ENCODE data around the gene AIFM3.

Gene AIFM3

DNA sequence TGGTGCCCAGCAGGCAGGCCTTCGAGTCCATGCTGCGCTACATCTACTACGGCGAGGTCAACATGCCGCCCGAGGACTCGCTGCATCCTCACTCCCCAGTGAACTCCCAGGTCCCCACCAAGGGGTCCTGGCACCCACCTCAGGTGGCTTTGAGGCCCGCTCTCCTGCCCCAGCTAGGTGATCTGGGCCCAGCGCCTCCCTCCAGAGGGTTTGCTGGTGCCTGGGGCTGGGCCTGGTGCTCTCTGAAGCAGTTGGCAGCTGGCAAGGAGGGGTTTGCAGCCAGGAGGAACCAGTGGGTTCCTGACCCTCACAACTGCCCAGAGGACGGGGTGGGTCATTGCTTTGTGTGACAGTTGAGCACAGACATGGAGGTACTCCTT is 29.0 kb downstream of the AIFM3 start:
- Histone ChIP-seq H4K20me1 (ENCODE audit: low read depth, low read length) (no peaks in the 10 kb centered on the region), H2AFZ (ENCODE audit: low read depth, low read length, severe bottlenecking) (no peak overlapping the region), H3F3A (ENCODE audit: insufficient read depth) (no peaks in the 10 kb centered on the region), H3K79me2 (ENCODE audit: insufficient read depth, low read length) (peaks cover 2% of the 10 kb centered on the region), H3K36me3 (ENCODE audit: low read length) (no peaks in the 10 kb centered on the region), H3K27me3 (ENCODE audit: low read length) (no peaks in the 10 kb centered on the region), H3K4me2 (ENCODE audit: low read depth, low read length, poor library complexity, severe bottlenecking) (no peak overlapping the region), H3K9me2 (replicated peaks; ENCODE audit: insufficient read depth, low read length) (no peaks in the 10 kb centered on the region), H3K9ac (ENCODE audit: low read length) (no peak overlapping the region), H3K9me3 (ENCODE audit: insufficient read depth, low read length) (no peaks in the 10 kb centered on the region), H3K4me3 (ENCODE audit: insufficient read depth, low read length, poor library complexity, severe bottlenecking) (no peak overlapping the region), H3K27ac (ENCODE audit: low read depth, low read length) (no peak overlapping the region)
- TF ChIP-seq EZH2phosphoT487 (conservative IDR thresholded peaks at IDR 0.05; ENCODE audit: low read length): no peak
- TF ChIP-seq, protein P1, sequence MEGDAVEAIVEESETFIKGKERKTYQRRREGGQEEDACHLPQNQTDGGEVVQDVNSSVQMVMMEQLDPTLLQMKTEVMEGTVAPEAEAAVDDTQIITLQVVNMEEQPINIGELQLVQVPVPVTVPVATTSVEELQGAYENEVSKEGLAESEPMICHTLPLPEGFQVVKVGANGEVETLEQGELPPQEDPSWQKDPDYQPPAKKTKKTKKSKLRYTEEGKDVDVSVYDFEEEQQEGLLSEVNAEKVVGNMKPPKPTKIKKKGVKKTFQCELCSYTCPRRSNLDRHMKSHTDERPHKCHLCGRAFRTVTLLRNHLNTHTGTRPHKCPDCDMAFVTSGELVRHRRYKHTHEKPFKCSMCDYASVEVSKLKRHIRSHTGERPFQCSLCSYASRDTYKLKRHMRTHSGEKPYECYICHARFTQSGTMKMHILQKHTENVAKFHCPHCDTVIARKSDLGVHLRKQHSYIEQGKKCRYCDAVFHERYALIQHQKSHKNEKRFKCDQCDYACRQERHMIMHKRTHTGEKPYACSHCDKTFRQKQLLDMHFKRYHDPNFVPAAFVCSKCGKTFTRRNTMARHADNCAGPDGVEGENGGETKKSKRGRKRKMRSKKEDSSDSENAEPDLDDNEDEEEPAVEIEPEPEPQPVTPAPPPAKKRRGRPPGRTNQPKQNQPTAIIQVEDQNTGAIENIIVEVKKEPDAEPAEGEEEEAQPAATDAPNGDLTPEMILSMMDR (IDR thresholded peaks at IDR 0.05; ENCODE audit: insufficient read depth, low read length, poor library complexity, severe bottlenecking): no peak

DNA sequence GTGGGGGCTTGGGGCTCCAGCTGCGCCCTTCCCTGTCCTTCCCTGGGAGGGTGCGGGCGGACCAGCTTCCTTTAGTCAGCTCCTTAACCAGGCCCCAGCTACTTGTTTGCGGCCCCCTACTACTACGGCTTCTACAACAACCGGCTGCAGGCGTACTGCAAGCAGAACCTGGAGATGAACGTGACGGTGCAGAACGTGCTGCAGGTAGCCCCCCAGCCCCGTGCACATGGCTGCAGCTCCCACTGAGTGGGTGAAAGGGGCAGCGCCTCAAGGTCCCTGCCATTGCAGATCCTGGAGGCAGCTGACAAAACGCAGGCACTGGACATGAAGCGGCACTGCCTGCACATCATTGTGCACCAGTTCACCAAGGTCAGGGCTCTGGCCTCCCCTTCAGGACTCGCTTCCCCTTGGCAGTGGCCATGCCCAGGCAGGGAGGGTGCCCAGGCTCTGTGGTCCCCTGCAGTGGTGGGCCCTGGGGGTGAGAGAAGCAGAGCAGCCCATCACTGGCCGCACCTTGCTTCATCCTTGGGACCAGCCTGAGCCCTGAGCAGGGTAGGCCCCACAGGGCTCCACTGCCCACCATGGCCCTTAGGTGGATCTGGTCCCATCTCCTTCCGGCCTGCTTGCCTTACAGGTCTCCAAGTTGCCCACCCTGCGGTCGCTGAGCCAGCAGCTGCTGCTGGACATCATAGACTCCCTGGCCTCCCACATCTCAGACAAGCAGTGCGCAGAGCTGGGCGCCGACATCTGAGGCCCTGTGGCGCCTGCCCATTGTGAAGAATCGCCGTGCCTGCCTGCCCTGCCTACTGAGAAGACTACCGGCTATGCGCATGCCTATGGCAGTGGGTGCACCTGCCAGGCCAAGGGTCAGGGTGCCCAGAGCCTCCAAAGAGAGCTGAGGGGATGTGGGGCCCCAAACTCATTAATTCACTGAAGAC is 29.8 kb downstream of the AIFM3 start:
- Histone ChIP-seq H3K27ac (ENCODE audit: low read depth, low read length) (no peak overlapping the region), H3K9ac (ENCODE audit: low read length) (no peak overlapping the region), H3K4me2 (ENCODE audit: low read depth, low read length, poor library complexity, severe bottlenecking) (no peak overlapping the region), H3F3A (ENCODE audit: insufficient read depth) (no peaks in the 10 kb centered on the region), H3K79me2 (ENCODE audit: insufficient read depth, low read length) (peaks cover 8% of the 10 kb centered on the region), H3K4me3 (ENCODE audit: insufficient read depth, low read length, poor library complexity, severe bottlenecking) (no peak overlapping the region), H2AFZ (ENCODE audit: low read depth, low read length, severe bottlenecking) (no peak overlapping the region), H4K20me1 (ENCODE audit: low read depth, low read length) (no peaks in the 10 kb centered on the region), H3K9me3 (ENCODE audit: insufficient read depth, low read length) (no peaks in the 10 kb centered on the region), H3K9me2 (replicated peaks; ENCODE audit: insufficient read depth, low read length) (no peaks in the 10 kb centered on the region), H3K27me3 (ENCODE audit: low read length) (no peaks in the 10 kb centered on the region), H3K36me3 (ENCODE audit: low read length) (no peaks in the 10 kb centered on the region)
- TF ChIP-seq EZH2phosphoT487 (conservative IDR thresholded peaks at IDR 0.05; ENCODE audit: low read length): no peak
- TF ChIP-seq, protein P1 (IDR thresholded peaks at IDR 0.05; ENCODE audit: insufficient read depth, low read length, poor library complexity, severe bottlenecking): no peak

DNA sequence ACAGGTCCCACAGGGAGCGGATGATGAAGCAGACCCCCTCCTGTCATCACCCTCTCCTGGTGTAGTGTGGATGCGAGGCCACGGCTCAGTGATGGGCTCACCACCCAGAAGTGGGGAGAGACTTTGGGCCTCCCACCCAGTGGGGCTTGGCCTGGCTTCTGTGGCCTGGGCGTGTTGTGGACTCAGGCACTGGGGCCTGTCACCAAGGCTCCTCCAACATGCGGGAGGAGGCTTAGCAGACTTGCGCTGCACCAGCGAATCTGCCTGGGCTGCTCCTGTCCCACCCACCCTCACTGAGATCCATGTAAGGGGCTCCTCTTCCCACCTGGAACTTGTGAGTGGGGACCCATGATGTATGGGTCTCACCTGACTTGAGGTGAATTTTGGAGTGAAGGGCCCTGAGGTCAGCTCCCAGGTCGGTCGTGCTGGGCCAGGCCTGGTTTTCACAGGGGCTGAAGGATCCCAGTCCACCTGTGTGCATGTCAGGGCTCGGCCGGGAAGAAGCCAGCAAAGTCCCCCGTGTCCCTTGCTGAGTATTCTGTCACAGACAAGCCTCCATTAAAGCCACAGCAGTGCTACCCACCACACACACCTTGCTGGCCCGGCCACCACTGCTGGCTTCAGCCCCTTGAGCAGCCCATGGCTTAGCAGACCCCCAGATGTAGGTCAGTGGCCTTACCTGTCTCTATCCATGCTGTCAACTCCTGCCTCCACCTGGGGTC is 30.6 kb downstream of the AIFM3 start:
- Histone ChIP-seq H4K20me1 (ENCODE audit: low read depth, low read length) (no peaks in the 10 kb centered on the region), H3K9me2 (replicated peaks; ENCODE audit: insufficient read depth, low read length) (no peaks in the 10 kb centered on the region), H3K27ac (ENCODE audit: low read depth, low read length) (no peak overlapping the region), H3K27me3 (ENCODE audit: low read length) (no peaks in the 10 kb centered on the region), H3K9me3 (ENCODE audit: insufficient read depth, low read length) (no peaks in the 10 kb centered on the region), H3K4me3 (ENCODE audit: insufficient read depth, low read length, poor library complexity, severe bottlenecking) (no peak overlapping the region), H3K4me2 (ENCODE audit: low read depth, low read length, poor library complexity, severe bottlenecking) (no peak overlapping the region), H2AFZ (ENCODE audit: low read depth, low read length, severe bottlenecking) (no peak overlapping the region), H3K9ac (ENCODE audit: low read length) (no peak overlapping the region), H3F3A (ENCODE audit: insufficient read depth) (no peaks in the 10 kb centered on the region), H3K79me2 (ENCODE audit: insufficient read depth, low read length) (peaks cover 8% of the 10 kb centered on the region), H3K36me3 (ENCODE audit: low read length) (no peaks in the 10 kb centered on the region)
- TF ChIP-seq, protein P1 (IDR thresholded peaks at IDR 0.05; ENCODE audit: insufficient read depth, low read length, poor library complexity, severe bottlenecking): no peak

Data from SU-DHL-6 (cell line).